LoVo (cell line): Measurements from ENCODE around the gene KRTAP5-8.
"Not testable (repeated sequence)": the region's sequence is repeated elsewhere in the genome, so short reads cannot be mapped to it uniquely, and the experiment has no call there.

Experiments used
- DNase-seq: peaks from one replicate; pipeline ENCODE4 v3.0.0-alpha.2; 2016; ENCODE audit warnings: low spot score

The KRTAP5-8 gene

GRCh38 chr11:71518506-71519471, 19.0 kb upstream of the KRTAP5-8 start:
- DNase-seq, result no peak

- DNase-seq, result no peak
Observed at GRCh38 chr11:71519546-71519945, 18.3 kb upstream of the KRTAP5-8 start.

- DNase-seq, result no peak
Observed at GRCh38 chr11:71525188-71525937, 12.5 kb upstream of the KRTAP5-8 start.

- DNase-seq, result peak; percentile 12
Observed at GRCh38 chr11:71525938-71526495, 11.8 kb upstream of the KRTAP5-8 start.

GRCh38 chr11:71526796-71527575, 10.8 kb upstream of the KRTAP5-8 start, which contains the start of gene KRTAP5-7:
Gene KRTAP5-7 (plus strand): TSS chr11:71527267. CDS start chr11:71527301, 34 bp downstream.
- not testable (repeated sequence) for DNase-seq

GRCh38 chr11:71527576-71528210, 10.1 kb upstream of the KRTAP5-8 start:
- no peak for DNase-seq

- no peak for DNase-seq
Observed at GRCh38 chr11:71530602-71531001, 7.2 kb upstream of the KRTAP5-8 start.

- no peak for DNase-seq
Observed at GRCh38 chr11:71532036-71532610, 5.7 kb upstream of the KRTAP5-8 start.

- DNase-seq, result not testable (repeated sequence)
Observed at GRCh38 chr11:71534711-71535608, 2.9 kb upstream of the KRTAP5-8 start.

- no peak for DNase-seq
Observed at GRCh38 chr11:71535825-71536224, 2.0 kb upstream of the KRTAP5-8 start.

GRCh38 chr11:71537537-71537936, 288 bp upstream of the KRTAP5-8 start:
- no peak for DNase-seq

GRCh38 chr11:71538666-71538990, 803 bp downstream of the KRTAP5-8 start:
- DNase-seq, result no peak

GRCh38 chr11:71539017-71539416, 1.2 kb downstream of the KRTAP5-8 start:
- no peak for DNase-seq

GRCh38 chr11:71539971-71540370, 2.1 kb downstream of the KRTAP5-8 start:
- DNase-seq, result not testable (repeated sequence)

GRCh38 chr11:71540521-71541304, 2.9 kb downstream of the KRTAP5-8 start:
- not testable (repeated sequence) for DNase-seq

GRCh38 chr11:71542382-71542781, 4.6 kb downstream of the KRTAP5-8 start:
- DNase-seq, result no peak

GRCh38 chr11:71542879-71543777, 5.3 kb downstream of the KRTAP5-8 start:
- DNase-seq, result no peak

- no peak for DNase-seq
Observed at GRCh38 chr11:71543866-71544265, 6.0 kb downstream of the KRTAP5-8 start.
